Fibroblast of skin of back (primary cell): ENCODE data around the gene ST8SIA1.
"Not testable (repeated sequence)": the region's sequence is repeated elsewhere in the genome, so short reads cannot be mapped to it uniquely, and the experiment has no call there.

Experiments used
- DNase-seq: peaks from one replicate; pipeline ENCODE4 v3.0.0-alpha.2; 2013

ST8SIA1 gene

DNA sequence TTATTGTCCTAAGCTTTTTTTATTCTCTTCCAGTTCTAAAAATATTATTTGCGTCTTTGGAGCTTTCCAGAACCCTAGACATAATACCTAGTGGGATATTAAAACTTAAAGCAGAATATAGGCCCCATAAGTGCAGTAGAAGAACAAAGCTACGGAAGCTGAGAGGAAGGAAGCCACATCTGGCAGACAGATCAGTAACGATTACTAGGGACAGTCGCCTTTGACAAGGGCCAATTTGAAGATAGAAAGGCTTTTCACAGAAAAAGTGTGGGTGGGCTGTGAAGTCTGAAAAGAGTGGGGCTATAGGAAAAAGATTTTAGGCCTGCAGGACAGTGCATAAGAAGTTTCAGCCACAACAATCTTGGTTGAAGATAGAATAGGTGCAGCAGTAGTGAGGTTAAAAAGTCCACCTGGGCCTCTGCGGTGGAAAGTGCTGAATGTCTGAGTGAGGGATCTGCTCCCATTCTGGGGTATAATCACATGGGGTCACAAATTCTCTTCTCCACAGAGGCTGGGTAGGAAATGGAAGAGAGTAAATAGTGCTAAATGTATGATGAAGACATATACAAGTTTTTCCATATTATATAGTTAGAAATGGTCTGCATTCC, 174.0 kb downstream of the ST8SIA1 start:
- DNase-seq, result no peak

DNA sequence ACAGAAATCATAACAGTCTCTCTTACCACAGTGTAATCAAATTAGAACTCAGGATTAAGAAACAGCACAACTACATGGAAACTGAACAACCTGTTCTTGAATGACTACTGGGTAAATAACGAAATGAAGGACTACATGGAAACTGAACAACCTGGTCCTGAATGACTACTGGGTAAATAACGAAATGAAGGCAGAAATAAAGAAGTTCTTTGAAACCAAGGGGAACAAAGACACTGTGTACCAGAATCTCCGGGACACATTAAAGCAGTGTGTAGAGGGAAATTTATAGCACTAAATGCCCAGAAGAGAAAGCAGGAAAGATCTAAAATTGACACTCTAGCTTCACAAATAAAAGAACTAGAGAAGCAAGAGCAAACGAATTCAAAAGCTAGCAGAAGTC, 185.2 kb downstream of the ST8SIA1 start:
- DNase-seq, result not testable (repeated sequence)

DNA sequence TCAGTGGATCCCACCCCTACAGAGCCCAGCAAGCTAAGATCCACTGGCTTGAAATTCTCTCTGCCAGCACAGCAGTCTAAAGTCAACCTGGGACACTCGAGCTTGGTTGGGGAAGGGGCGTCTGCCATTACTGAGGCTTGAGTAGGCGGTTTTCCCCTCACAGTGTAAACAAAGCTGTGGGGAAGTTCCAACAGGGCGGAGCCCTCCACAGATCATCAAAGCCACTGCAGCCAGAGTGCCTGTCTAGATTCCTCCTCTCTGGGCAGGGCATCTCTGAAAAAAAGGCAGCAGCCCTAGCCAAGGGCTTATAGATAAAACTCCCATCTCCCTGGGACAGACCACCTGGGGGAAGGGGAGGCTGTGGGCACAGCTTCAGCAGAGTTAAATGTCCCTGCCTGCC, 187.8 kb downstream of the ST8SIA1 start:
- DNase-seq, result not testable (repeated sequence)
